UCSD-AML1 (cell line): ENCODE results near the gene RNPC3.
"Not testable (repeated sequence)": the region's sequence is repeated elsewhere in the genome, so short reads cannot be mapped to it uniquely, and the experiment has no call there.

Source experiments
- DNase-seq: peaks from one replicate; lab custom pipeline; 2025; ENCODE audit not compliant: unreplicated experiment; lab: John Stamatoyannopoulos, UW

The RNPC3 gene

DNA sequence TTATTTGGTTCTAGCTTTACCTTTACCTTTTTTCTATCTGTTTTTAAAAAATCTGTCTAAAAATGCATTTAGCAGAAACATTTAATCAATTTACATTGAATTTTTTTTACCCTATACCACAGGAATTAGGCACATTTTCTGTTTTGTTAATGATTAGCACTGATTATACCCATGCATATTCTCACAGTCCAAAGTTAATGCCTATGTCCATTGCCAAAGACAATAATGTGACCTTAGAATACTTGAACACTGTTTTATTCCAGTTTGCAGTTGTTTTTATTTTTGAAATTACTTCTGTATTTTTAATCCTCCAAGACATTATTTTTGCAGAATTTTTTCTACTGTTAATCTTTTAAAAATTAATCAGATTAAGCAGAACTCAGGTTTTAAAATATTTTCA lies 34.9 kb downstream of the RNPC3 start:
- no peak for DNase-seq

DNA sequence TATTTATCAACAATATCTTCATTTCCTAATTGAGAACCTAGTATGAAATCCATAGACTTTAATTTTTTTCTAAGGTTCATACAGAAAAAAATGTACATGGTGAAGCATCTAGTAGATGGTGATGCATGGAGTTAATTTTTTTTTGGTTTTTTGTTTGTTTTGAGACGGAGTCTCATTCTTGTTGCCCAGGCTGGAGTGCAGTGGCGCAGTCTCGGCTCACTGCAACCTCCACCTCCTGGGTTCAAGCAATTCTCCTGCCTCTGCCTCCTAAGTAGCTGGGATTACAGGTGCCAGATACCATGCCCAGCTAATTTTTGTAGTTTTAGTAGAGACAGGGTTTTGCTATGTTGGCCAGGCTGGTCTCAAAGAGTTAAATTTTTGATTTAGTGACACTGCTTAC lies 35.6 kb downstream of the RNPC3 start:
- not testable (repeated sequence) for DNase-seq

DNA sequence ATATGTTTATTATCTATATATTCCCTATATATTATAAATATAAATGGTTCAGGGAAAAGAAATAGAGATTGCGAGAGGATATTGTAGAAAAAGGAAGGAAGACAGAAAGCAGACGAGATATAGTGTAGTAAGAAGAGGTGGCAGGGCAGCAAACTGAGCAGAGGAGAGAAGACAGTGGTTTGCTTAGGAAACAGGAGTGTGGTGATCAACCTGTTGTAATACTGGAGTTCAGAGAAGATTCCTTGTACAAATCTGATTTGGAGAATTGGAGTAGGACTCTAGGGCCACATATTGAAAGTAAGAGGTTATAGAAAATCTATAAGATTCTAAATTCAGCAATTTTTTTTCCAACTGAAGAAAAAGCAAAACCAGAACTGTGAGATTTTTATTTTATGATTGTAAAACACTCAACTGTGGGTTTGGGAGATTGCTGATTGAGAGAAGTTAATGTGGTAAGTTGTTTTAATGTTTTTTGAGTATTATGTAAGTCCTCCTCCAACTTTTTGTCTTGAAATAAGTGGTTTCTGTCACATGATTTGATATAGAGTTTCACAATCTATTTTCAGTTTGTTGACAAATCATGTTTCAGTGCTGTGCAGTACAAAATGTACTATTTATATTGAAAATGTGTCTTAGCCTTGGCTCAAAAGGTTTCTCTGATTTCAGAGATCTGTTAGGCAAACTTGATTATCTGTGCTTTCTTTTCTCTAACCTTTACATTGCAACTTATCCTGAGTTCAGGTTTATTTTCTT lies 36.3 kb downstream of the RNPC3 start:
- DNase-seq: no peak

DNA sequence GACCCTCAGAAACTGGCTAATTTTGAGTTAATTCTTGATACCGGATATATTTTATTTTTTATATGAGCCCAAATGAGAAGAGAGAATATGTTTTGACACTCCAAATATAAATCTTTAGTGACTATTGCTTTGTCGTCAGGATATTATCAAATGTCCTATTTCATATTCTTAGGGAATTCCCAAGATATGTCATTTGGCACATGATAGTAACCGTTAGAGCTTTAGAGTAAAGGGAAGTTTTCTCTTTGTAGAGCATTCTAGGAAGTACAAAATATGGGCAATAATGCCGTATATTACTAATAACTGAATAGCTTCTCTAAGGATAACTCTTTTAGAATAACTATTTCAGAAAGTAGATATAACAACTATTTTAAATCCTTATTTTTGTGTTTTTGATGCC lies 37.6 kb downstream of the RNPC3 start:
- no peak for DNase-seq

DNA sequence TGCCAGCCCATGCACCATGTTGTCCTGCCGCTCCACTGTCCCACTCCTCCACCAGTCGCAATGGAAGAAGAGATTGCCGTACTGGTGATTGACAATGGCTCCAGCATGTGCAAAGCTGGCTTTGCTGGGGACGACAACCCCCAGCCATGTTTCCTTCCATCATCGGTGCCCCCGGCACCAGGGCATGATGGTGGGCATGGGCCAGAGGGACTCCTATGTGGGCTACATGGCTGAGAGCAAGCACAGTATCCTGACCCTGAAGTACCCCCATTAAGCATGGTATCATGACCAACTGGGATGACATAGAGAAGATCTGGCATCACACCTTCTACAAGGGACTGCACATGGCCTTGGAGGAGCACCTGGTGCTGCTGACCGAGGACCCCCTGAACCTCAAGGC lies 44.0 kb downstream of the RNPC3 start:
- no peak for DNase-seq

DNA sequence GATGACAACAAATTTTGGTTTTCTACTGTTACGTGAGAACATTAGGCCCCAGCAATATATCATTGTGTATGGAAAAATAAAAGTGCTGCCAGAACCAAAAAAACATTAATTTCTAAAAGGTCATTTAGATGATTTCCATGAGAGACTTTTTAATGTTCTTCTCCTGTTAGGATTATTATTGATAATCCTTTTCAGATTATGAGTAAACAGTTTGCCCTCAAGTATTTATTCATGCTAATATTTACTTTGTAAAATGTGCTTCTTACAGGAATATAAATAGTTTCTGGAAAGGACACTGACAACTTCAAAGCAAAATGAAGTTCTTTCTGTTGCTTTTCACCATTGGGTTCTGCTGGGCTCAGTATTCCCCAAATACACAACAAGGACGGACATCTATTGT lies 45.8 kb downstream of the RNPC3 start, which contains the start of gene AMY2B:
AMY2B (plus strand) TSS at position 301 of the 400 bp plus-strand sequence; CDS start at position 315, 14 bp downstream.
- DNase-seq: not testable (repeated sequence)

DNA sequence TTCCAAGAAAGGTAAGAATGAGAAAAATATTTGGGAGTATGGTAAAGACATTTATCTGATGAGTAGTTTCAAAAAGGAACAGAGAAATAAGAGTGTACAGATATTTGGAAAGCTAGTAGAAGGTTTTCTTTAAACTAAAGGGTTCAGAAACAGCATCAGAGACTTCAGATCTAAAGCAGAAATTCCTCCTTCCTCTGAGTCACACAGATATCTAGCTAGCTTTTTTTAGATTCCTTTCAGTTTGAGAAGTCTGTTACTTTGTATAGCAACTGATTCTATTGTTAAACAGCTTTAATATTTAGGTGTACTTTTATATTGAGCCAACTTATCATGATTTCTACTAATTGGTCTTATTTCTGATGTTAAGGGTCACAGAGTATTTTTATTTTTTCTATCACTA lies 50.6 kb downstream of the RNPC3 start:
- no peak for DNase-seq

DNA sequence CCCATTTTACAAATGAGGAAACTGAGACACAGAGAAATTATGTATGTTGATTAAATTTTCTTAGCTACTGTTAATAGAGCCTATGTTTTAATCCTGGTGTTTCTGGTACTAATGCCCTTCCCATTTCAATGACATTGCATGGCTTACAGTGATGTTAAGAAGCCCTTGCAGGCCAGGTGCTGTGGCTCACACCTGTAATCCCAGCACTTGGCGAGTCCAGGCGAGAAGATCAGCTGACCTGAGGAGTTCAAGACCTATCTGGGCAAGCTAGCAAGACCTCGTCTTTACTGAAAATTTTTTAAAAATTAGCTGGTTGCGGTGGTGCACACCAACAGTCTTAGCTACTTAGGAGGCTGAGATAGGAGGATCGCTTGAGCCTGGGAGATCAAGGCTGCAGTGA lies 51.3 kb downstream of the RNPC3 start:
- DNase-seq: not testable (repeated sequence)

DNA sequence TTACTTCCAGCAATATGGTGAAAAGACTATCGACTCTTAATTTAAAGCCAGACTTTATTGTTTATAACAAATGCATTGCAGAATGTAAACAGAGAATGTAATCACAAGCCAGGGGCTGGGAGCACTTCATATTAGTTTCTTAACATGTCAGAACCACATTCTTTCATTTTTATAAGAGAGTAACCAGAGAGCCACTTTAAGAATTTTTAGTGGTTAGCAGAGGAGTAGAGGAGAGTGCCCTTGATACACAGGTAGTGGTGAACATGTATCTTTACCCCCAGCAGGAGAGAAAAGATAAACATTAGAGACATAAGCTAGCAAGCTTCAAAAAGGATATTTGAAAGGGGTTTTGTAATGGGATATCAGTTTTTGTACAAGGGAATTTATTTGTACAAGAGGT lies 57.0 kb downstream of the RNPC3 start:
- no peak for DNase-seq

DNA sequence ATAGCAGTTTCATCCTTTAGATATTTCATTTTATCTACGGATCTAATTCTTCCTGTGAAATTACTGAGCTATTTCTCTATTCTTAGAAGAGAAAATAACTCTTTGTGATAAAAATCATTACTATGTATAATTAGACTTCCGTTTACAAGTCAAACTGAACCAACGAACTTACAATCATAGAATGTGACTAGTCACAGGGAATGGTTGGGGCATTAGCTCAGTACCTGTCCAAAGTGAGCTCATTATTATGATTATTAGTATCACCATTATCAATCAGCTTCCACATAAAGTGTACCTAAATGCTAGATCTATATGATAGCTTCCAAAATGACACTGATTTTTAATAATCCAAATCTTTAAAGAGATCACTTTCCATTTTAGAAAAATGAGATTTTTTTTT lies 58.4 kb downstream of the RNPC3 start:
- no peak for DNase-seq

DNA sequence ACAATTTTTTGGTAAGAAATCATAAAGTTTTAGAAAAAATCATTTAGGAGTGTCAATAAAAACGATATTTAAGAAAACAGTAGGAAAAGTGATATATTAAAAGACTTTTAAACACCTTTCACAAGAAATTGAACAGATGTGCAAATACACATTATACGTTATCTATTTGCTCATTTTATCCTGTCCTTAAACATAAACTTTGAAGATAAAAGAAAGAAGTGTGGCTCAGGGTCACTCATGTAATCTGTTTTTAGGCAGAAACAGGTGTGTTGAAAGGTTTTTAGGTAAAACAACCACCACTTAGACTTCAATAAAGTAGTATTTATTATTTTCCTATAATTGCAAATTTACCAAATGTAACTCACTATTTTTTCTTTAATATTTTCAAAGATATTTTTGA lies 59.0 kb downstream of the RNPC3 start:
- no peak for DNase-seq

DNA sequence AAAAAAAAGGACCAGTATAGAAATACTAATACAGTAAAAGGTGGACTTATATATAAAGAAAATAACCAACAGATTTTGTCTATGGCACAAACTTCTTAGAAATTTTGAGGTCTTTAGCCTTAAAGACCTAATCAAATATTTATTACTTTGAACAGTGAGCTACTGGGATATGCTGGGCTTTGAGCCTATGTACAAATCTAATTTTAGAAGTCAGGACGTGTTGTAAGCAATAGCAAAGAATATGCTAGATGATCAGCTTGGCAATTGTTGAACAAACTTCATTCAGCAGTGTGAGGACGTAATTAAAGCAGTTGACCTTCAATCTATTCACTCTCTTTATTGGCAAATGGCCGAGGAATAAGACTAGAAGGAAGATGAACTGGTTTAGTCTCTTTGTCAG lies 77.2 kb downstream of the RNPC3 start:
- DNase-seq: not testable (repeated sequence)
